ENCODE measurements around the gene MTHFR.

- no peak for TF ChIP-seq ESRRA (CRISPR knock-in tag; IDR thresholded peaks at IDR 0.05; ENCODE audit: borderline replicate concordance)
- TF ChIP-seq ZNF396 (CRISPR knock-in tag; IDR thresholded peaks at IDR 0.05; ENCODE audit: borderline replicate concordance), result no peak
- TF ChIP-seq KAT7 (CRISPR knock-in tag; IDR thresholded peaks at IDR 0.05; ENCODE audit: borderline replicate concordance), result no peak; the same call in 1 of the 2 replicates
- no peak for TF ChIP-seq CTCF (IDR thresholded peaks at IDR 0.05)
- TF ChIP-seq, protein P1, sequence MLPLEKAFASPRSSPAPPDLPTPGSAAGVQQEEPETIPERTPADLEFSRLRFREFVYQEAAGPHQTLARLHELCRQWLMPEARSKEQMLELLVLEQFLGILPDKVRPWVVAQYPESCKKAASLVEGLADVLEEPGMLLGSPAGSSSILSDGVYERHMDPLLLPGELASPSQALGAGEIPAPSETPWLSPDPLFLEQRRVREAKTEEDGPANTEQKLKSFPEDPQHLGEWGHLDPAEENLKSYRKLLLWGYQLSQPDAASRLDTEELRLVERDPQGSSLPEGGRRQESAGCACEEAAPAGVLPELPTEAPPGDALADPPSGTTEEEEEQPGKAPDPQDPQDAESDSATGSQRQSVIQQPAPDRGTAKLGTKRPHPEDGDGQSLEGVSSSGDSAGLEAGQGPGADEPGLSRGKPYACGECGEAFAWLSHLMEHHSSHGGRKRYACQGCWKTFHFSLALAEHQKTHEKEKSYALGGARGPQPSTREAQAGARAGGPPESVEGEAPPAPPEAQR (CRISPR knock-in tag; IDR thresholded peaks at IDR 0.05), result no peak
- TF ChIP-seq, protein P2, sequence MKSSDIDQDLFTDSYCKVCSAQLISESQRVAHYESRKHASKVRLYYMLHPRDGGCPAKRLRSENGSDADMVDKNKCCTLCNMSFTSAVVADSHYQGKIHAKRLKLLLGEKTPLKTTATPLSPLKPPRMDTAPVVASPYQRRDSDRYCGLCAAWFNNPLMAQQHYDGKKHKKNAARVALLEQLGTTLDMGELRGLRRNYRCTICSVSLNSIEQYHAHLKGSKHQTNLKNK (CRISPR knock-in tag; IDR thresholded peaks at IDR 0.05), result no peak
- TF ChIP-seq, protein P3, sequence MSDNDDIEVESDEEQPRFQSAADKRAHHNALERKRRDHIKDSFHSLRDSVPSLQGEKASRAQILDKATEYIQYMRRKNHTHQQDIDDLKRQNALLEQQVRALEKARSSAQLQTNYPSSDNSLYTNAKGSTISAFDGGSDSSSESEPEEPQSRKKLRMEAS (CRISPR knock-in tag; IDR thresholded peaks at IDR 0.05), result no peak
- no peak for TF ChIP-seq E2F4 (CRISPR knock-in tag; IDR thresholded peaks at IDR 0.05; ENCODE audit: borderline replicate concordance, low read depth)
Measured at GRCh38 chr1:11787251-11787803, 18.4 kb downstream of the MTHFR start.

Data from WTC11 (cell line).